Activated CD4-positive, alpha-beta T cell treated with anti-CD3 and anti-CD28 coated beads for 4 hours (primary cell): Measurements from ENCODE around the gene CDK5RAP2.
"Not testable (repeated sequence)": the region's sequence is repeated elsewhere in the genome, so short reads cannot be mapped to it uniquely, and the experiment has no call there.

Experiments
- DNase-seq, 2 donors: peaks; one replicate each; pipeline ENCODE4 v3.0.0-alpha.2; 2020

CDK5RAP2 gene

GRCh38 chr9:120587328-120587727 is 7.4 kb upstream of the CDK5RAP2 start:
- no peak for DNase-seq

GRCh38 chr9:120583958-120584369 is 4.0 kb upstream of the CDK5RAP2 start:
- DNase-seq: no peak

GRCh38 chr9:120579139-120580050 is 572 bp downstream of the CDK5RAP2 start:
- DNase-seq: no peak

GRCh38 chr9:120574473-120574872 is 5.5 kb downstream of the CDK5RAP2 start:
- DNase-seq: no peak

GRCh38 chr9:120572472-120572871 is 7.5 kb downstream of the CDK5RAP2 start:
- DNase-seq: no peak

- no peak for DNase-seq
Observed at GRCh38 chr9:120571443-120572257, 8.3 kb downstream of the CDK5RAP2 start.

GRCh38 chr9:120570296-120570695 is 9.7 kb downstream of the CDK5RAP2 start:
- no peak for DNase-seq

- no peak for DNase-seq
Observed at GRCh38 chr9:120569556-120569955, 10.4 kb downstream of the CDK5RAP2 start.

GRCh38 chr9:120568816-120569215 is 11.2 kb downstream of the CDK5RAP2 start:
- DNase-seq: no peak

GRCh38 chr9:120567874-120568273 is 12.1 kb downstream of the CDK5RAP2 start:
- no peak for DNase-seq

- DNase-seq: no peak
Observed at GRCh38 chr9:120567081-120567480, 12.9 kb downstream of the CDK5RAP2 start.

GRCh38 chr9:120564589-120564988 is 15.4 kb downstream of the CDK5RAP2 start:
- DNase-seq: no peak

GRCh38 chr9:120562861-120563443 is 17.0 kb downstream of the CDK5RAP2 start:
- no peak for DNase-seq

- no peak for DNase-seq
Observed at GRCh38 chr9:120561709-120562108, 18.3 kb downstream of the CDK5RAP2 start.

GRCh38 chr9:120559546-120559945 is 20.4 kb downstream of the CDK5RAP2 start:
- no peak for DNase-seq

GRCh38 chr9:120558454-120558853 is 21.5 kb downstream of the CDK5RAP2 start:
- DNase-seq: no peak

- no peak for DNase-seq
Observed at GRCh38 chr9:120557205-120557604, 22.8 kb downstream of the CDK5RAP2 start.

GRCh38 chr9:120556775-120557174 is 23.2 kb downstream of the CDK5RAP2 start:
- no peak for DNase-seq

- DNase-seq: no peak
Observed at GRCh38 chr9:120555839-120556238, 24.1 kb downstream of the CDK5RAP2 start.

GRCh38 chr9:120552210-120552704 is 27.7 kb downstream of the CDK5RAP2 start:
- DNase-seq: not testable (repeated sequence)

- no peak for DNase-seq
Observed at GRCh38 chr9:120545701-120546550, 34.0 kb downstream of the CDK5RAP2 start.

- no peak for DNase-seq
Observed at GRCh38 chr9:120544441-120544840, 35.5 kb downstream of the CDK5RAP2 start.
